Endothelial cell (in vitro differentiated cells): ENCODE measurements around the gene ZNRF2. TPM values are rescaled to one million over a fixed set of nuclear protein-coding genes. Genes with fewer than 3 reads are reported as not detected.

Source experiments
- DNase-seq: peaks from one replicate; pipeline ENCODE4 v3.0.0; 2021; ENCODE audit warnings: low spot score
- H3K27ac Mint-ChIP-seq: one replicate; pipeline ENCODE4 v1.8.0; 2021; ENCODE audit warnings: mixed read lengths, inconsistent platforms; ENCODE audit not compliant: unreplicated experiment
- H3K27me3 Mint-ChIP-seq: one replicate; pipeline ENCODE4 v1.8.0; 2021; ENCODE audit warnings: mild to moderate bottlenecking, moderate library complexity, mixed read lengths, inconsistent platforms; ENCODE audit not compliant: unreplicated experiment
- H3K36me3 Mint-ChIP-seq: one replicate; pipeline ENCODE4 v1.8.0; 2021; ENCODE audit warnings: mild to moderate bottlenecking, low read depth, mixed read lengths, inconsistent platforms; ENCODE audit not compliant: unreplicated experiment
- H3K4me1 Mint-ChIP-seq: one replicate; pipeline ENCODE4 v1.8.0; 2021; ENCODE audit warnings: mild to moderate bottlenecking, mixed read lengths, inconsistent platforms; ENCODE audit not compliant: unreplicated experiment
- H3K4me3 Mint-ChIP-seq: one replicate; pipeline ENCODE4 v1.8.0; 2021; ENCODE audit warnings: mild to moderate bottlenecking, mixed read lengths, inconsistent platforms; ENCODE audit not compliant: unreplicated experiment
- H3K9me3 Mint-ChIP-seq: one replicate; pipeline ENCODE4 v1.8.0; 2021; ENCODE audit warnings: mixed read lengths, inconsistent platforms; ENCODE audit not compliant: unreplicated experiment
- total RNA-seq: library from RNA; stranded (reverse); fragmentation: NEBNext Ultra II Directional; extraction: Animal tissue kit (Norgen Biotek cat#: 25700); gene quantifications from one replicate; pipeline ENCODE4 v1.2.1, GENCODE V29; 2021; ENCODE audit not compliant: unreplicated experiment
- TF ChIP-seq, protein P1 (sequence below): fragments of 200-600 bp; sonication (generic); IDR thresholded peaks from one replicate; pipeline ENCODE4 v1.5.0; 2021; ENCODE audit warnings: antibody characterized with exemption; ENCODE audit not compliant: unreplicated experiment

ZNRF2 gene
- total RNA-seq, 1 donor from 2014 or later = 9.5 TPM

GRCh38 chr7:30312178-30312577 is 27.8 kb downstream of the ZNRF2 start:
- H3K27me3 Mint-ChIP-seq = peaks cover 2% of the 10 kb centered on the region
- no peak for DNase-seq
- H3K9me3 Mint-ChIP-seq = no peaks in the 10 kb centered on the region
- peaks cover 1% of the 10 kb centered on the region for H3K4me1 Mint-ChIP-seq
- H3K36me3 Mint-ChIP-seq = no peaks in the 10 kb centered on the region
- H3K27ac Mint-ChIP-seq = no peak overlapping the region
- H3K4me3 Mint-ChIP-seq = no peak overlapping the region
- TF ChIP-seq, protein P1, sequence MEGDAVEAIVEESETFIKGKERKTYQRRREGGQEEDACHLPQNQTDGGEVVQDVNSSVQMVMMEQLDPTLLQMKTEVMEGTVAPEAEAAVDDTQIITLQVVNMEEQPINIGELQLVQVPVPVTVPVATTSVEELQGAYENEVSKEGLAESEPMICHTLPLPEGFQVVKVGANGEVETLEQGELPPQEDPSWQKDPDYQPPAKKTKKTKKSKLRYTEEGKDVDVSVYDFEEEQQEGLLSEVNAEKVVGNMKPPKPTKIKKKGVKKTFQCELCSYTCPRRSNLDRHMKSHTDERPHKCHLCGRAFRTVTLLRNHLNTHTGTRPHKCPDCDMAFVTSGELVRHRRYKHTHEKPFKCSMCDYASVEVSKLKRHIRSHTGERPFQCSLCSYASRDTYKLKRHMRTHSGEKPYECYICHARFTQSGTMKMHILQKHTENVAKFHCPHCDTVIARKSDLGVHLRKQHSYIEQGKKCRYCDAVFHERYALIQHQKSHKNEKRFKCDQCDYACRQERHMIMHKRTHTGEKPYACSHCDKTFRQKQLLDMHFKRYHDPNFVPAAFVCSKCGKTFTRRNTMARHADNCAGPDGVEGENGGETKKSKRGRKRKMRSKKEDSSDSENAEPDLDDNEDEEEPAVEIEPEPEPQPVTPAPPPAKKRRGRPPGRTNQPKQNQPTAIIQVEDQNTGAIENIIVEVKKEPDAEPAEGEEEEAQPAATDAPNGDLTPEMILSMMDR = no peak

GRCh38 chr7:30313348-30313747 is 29.0 kb downstream of the ZNRF2 start:
- no peaks in the 10 kb centered on the region for H3K36me3 Mint-ChIP-seq
- H3K27ac Mint-ChIP-seq = no peak overlapping the region
- peaks cover 2% of the 10 kb centered on the region for H3K27me3 Mint-ChIP-seq
- TF ChIP-seq, protein P1 = no peak
- H3K4me3 Mint-ChIP-seq = no peak overlapping the region
- H3K4me1 Mint-ChIP-seq = no peaks in the 10 kb centered on the region
- no peaks in the 10 kb centered on the region for H3K9me3 Mint-ChIP-seq
- no peak for DNase-seq

DNA sequence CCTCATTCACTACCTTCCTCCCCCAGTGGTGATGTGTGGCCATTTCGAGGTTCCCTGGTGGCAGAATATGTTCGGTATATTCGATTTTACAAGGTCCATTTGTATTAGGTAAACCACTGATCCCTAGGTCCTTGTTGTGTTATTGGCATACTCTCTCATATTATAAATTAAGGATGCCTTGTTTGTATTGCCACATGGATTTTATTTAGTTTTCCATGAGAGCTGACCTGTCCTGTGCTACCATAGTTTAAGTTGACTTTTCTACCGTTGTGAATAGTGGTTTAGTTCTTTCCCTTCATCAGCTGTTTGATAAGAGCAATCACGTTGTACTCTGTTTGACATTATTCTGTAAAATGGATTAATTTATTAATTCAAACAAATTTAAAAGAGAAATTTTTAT is 29.4 kb downstream of the ZNRF2 start:
- DNase-seq = no peak
- no peaks in the 10 kb centered on the region for H3K4me1 Mint-ChIP-seq
- no peaks in the 10 kb centered on the region for H3K9me3 Mint-ChIP-seq
- TF ChIP-seq, protein P1 = no peak
- H3K4me3 Mint-ChIP-seq = no peak overlapping the region
- H3K36me3 Mint-ChIP-seq = no peaks in the 10 kb centered on the region
- peaks cover 2% of the 10 kb centered on the region for H3K27me3 Mint-ChIP-seq
- no peak overlapping the region for H3K27ac Mint-ChIP-seq

DNA sequence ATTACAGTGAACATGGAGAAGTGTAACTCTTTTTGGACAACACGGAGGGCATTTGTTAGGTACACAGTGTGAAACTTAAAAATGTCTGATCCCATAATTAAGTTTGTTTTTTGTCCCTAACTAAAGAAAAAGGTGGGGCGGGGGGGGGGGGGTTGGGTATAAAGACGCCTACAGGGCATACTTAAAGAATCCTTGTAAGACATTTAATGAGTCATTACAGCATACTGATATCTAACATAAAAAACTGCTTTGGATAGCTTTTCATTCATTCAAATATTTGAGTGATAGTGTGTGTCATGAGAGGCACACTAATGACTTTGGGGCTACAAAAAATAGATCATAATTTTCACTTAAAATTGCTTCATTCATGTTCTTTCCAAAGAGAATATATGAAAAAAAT is 31.2 kb downstream of the ZNRF2 start:
- H3K9me3 Mint-ChIP-seq = no peaks in the 10 kb centered on the region
- DNase-seq = no peak
- TF ChIP-seq, protein P1 = no peak
- H3K36me3 Mint-ChIP-seq = no peaks in the 10 kb centered on the region
- H3K27ac Mint-ChIP-seq = no peak overlapping the region
- H3K4me3 Mint-ChIP-seq = no peak overlapping the region
- no peaks in the 10 kb centered on the region for H3K4me1 Mint-ChIP-seq
- H3K27me3 Mint-ChIP-seq = peaks cover 2% of the 10 kb centered on the region

DNA sequence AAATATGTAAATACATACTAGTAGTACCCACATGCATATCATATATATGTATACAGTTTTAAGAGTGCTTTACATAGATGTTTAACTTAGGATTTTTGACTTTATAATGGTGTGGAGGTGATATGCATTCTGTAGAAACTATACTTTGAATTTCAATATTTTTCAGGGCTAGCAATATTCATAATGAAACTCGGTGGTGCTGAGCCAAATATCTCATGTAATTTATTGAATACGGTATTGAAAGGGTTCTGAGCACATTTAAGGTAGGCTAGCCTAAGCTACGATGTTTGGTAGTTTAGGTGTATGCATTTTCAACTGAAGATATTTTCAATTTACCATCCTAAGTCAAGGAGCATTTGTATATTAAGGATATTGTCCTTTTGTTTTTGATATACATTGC is 36.0 kb downstream of the ZNRF2 start:
- Mint-ChIP-seq H3K4me1 (peaks cover 6% of the 10 kb centered on the region), H3K9me3 (no peaks in the 10 kb centered on the region), H3K36me3 (no peaks in the 10 kb centered on the region), H3K4me3 (no peak overlapping the region), H3K27me3 (no peaks in the 10 kb centered on the region), H3K27ac (no peak overlapping the region)
- TF ChIP-seq, protein P1 = no peak
- DNase-seq = no peak
